GM12878 (cell line): ENCODE measurements around the gene RFFL. TPM values are rescaled to one million over a fixed set of nuclear protein-coding genes. Genes with fewer than 3 reads are reported as not detected.

Experiments used
- BHLHE40 ChIP-seq, 2 experiments: fragments of 450-650 bp in 1 of 2; IDR thresholded peaks; 2 replicates each; pipeline ENCODE4 v1.6.1; 2011 to 2017; ENCODE audit warnings: low read depth in 2 of 2, borderline replicate concordance in 1 of 2, improper control_type of control experiment in 1 of 2, low read length in 1 of 2, mild to moderate bottlenecking in 1 of 2
- CEBPB ChIP-seq, 2 experiments: fragments of 150-350 bp in 1 of 2; IDR thresholded peaks; 2 replicates each; pipeline ENCODE4 v1.6.1; 2012 to 2014; ENCODE audit warnings: low read depth in 2 of 2, low read length in 2 of 2, borderline replicate concordance in 1 of 2, inconsistent platforms in 1 of 2
- DPF2 ChIP-seq: fragments of 450-650 bp; IDR thresholded peaks from 2 replicates; pipeline ENCODE4 v1.6.1; 2017; ENCODE audit warnings: mild to moderate bottlenecking
- EGR1 ChIP-seq, 2 experiments: IDR thresholded peaks; 1 replicate in 1 of 2; 2 replicates in 1 of 2; pipeline ENCODE4 v1.6.1; 2011 to 2012; ENCODE audit warnings: low read depth in 2 of 2, low read length in 2 of 2, borderline replicate concordance in 1 of 2, mild to moderate bottlenecking in 1 of 2, moderate library complexity in 1 of 2
- IKZF1 ChIP-seq: fragments of 450-650 bp; conservative IDR thresholded peaks from 2 replicates; pipeline ENCODE4 v1.6.1; 2017; ENCODE audit warnings: antibody characterized with exemption, mild to moderate bottlenecking
- KAT2A ChIP-seq: conservative IDR thresholded peaks from 2 replicates; pipeline ENCODE4 v1.6.1; 2011; ENCODE audit warnings: low read depth, low read length; ENCODE audit not compliant: control insufficient read depth
- MYC ChIP-seq: IDR thresholded peaks from 2 replicates; pipeline ENCODE4 v1.6.1; 2011; ENCODE audit warnings: mild to moderate bottlenecking, low read length, moderate library complexity, inconsistent platforms; ENCODE audit not compliant: insufficient read depth, insufficient replicate concordance, insufficient read length, severe bottlenecking
- NBN ChIP-seq: fragments of 450-650 bp; IDR thresholded peaks from 2 replicates; pipeline ENCODE4 v1.6.1; 2016
- POU2F2 ChIP-seq: IDR thresholded peaks from 3 replicates; pipeline ENCODE4 v1.6.1; 2011; ENCODE audit warnings: low read depth, mild to moderate bottlenecking, low read length, borderline replicate concordance
- RUNX3 ChIP-seq: IDR thresholded peaks from 2 replicates; pipeline ENCODE4 v1.6.1; 2012; ENCODE audit warnings: low read length, inconsistent platforms
- SMAD1 ChIP-seq: fragments of 450-650 bp; IDR thresholded peaks from 2 replicates; pipeline ENCODE4 v1.6.1; 2018; ENCODE audit warnings: mild to moderate bottlenecking, low read depth; ENCODE audit not compliant: partially characterized antibody
- SREBF2 ChIP-seq: IDR thresholded peaks from 2 replicates; pipeline ENCODE4 v1.6.1; 2012; ENCODE audit warnings: mild to moderate bottlenecking, low read length
- STAT3 ChIP-seq: IDR thresholded peaks from 2 replicates; pipeline ENCODE4 v1.6.1; 2011; ENCODE audit warnings: low read depth, low read length, improper control_type of control experiment
- TCF3 ChIP-seq: IDR thresholded peaks from 2 replicates; pipeline ENCODE4 v1.6.1; 2012; ENCODE audit warnings: low read depth, mild to moderate bottlenecking, low read length, borderline replicate concordance; ENCODE audit not compliant: insufficient read depth
- WRNIP1 ChIP-seq: IDR thresholded peaks from 2 replicates; pipeline ENCODE4 v1.6.1; 2011; ENCODE audit warnings: low read depth, low read length, improper control_type of control experiment, borderline replicate concordance
- ZBED1 ChIP-seq: IDR thresholded peaks from 2 replicates; pipeline ENCODE4 v1.6.1; 2016; ENCODE audit warnings: borderline replicate concordance
- ZNF622 ChIP-seq: fragments of 450-650 bp; IDR thresholded peaks from 2 replicates; pipeline ENCODE4 v1.6.1; 2017; ENCODE audit warnings: mild to moderate bottlenecking, inconsistent platforms
- ZSCAN29 ChIP-seq: fragments of 450-650 bp; IDR thresholded peaks from 2 replicates; pipeline ENCODE4 v1.6.1; 2017; ENCODE audit warnings: mild to moderate bottlenecking, moderate library complexity
- polyA plus RNA-seq, 11 experiments: library from polyadenylated mRNA; depleted of rRNA in 4 of 11; unstranded in 6 of 11; stranded (reverse) in 5 of 11; fragments of >200 nt; fragmentation: Nextera tagmentation in 4 of 11; fragmentation: Illumina TruSeq in 1 of 11; extraction: Ambion mirVana in 4 of 11; extraction: Trizol in 1 of 11; gene quantifications; 1 replicate in 1 of 11; 2 replicates in 10 of 11; pipeline versions ENCODE4 v1.2.1 to v1.2.3, GENCODE V29; 2011 to 2016; ENCODE audit warnings: inconsistent platforms in 2 of 11, missing spikeins in 2 of 11, low read depth in 1 of 11
- total RNA-seq, 4 experiments: library from RNA; depleted of rRNA in 3 of 4; stranded (reverse); fragments of >200 nt in 3 of 4; fragmentation: Illumina TruSeq in 1 of 4; extraction: Trizol in 1 of 4; gene quantifications; 2 replicates each; pipeline versions ENCODE4 v1.2.1 to v1.2.3, GENCODE V29; 2013 to 2021
- TF ChIP-seq, protein P1 (sequence below): fragments of 450-650 bp; formaldehyde crosslinking; IDR thresholded peaks from 2 replicates; pipeline ENCODE4 v1.4.0; 2022; ENCODE audit warnings: mild to moderate bottlenecking, moderate library complexity
- TF ChIP-seq, protein P2 (sequence below): IDR thresholded peaks from 2 replicates; pipeline ENCODE4 v1.6.1; 2012; ENCODE audit warnings: low read depth, low read length, improper control_type of control experiment
- TF ChIP-seq, protein P3 (sequence below): fragments of 450-650 bp; IDR thresholded peaks from 2 replicates; pipeline ENCODE4 v1.6.1; 2017; ENCODE audit warnings: low read depth, mild to moderate bottlenecking, moderate library complexity
- TF ChIP-seq, protein P4 (sequence below): IDR thresholded peaks from 2 replicates; pipeline ENCODE4 v1.6.1; 2011; ENCODE audit warnings: borderline replicate concordance, low read depth, mild to moderate bottlenecking, moderate library complexity, mixed read lengths, low read length; ENCODE audit not compliant: insufficient read depth; ENCODE audit errors: extremely low read length
- TF ChIP-seq, protein P5 (sequence below): fragments of 450-650 bp; IDR thresholded peaks from 2 replicates; pipeline ENCODE4 v1.6.1; 2014; ENCODE audit warnings: mild to moderate bottlenecking

Gene RFFL
- total and polyA plus RNA-seq, 10 of the 15 experiments (the other 5 are each of a cell fraction or from before 2014, with no cell fraction given): 4.7 to 56.1 (median 26.9) TPM

DNA sequence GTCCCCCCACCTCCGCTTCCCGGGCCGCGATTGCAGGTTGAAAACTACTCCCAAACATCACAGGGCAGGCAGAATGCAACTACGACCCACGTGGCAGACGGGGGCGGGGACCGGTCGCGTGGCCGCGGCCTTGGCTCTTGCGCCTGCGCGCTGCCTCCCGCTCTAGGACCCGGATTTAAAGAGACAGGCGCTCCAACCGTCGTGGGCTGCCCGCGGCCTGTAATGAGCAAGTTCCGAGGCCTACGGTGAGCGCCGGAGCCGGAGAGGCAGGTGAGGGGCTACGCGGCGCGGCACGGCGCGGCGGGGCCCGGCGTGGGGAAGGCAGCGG, 83.2 kb downstream of the RFFL start, which contains the start of gene LIG3 (continued):
- TF ChIP-seq, protein P1, sequence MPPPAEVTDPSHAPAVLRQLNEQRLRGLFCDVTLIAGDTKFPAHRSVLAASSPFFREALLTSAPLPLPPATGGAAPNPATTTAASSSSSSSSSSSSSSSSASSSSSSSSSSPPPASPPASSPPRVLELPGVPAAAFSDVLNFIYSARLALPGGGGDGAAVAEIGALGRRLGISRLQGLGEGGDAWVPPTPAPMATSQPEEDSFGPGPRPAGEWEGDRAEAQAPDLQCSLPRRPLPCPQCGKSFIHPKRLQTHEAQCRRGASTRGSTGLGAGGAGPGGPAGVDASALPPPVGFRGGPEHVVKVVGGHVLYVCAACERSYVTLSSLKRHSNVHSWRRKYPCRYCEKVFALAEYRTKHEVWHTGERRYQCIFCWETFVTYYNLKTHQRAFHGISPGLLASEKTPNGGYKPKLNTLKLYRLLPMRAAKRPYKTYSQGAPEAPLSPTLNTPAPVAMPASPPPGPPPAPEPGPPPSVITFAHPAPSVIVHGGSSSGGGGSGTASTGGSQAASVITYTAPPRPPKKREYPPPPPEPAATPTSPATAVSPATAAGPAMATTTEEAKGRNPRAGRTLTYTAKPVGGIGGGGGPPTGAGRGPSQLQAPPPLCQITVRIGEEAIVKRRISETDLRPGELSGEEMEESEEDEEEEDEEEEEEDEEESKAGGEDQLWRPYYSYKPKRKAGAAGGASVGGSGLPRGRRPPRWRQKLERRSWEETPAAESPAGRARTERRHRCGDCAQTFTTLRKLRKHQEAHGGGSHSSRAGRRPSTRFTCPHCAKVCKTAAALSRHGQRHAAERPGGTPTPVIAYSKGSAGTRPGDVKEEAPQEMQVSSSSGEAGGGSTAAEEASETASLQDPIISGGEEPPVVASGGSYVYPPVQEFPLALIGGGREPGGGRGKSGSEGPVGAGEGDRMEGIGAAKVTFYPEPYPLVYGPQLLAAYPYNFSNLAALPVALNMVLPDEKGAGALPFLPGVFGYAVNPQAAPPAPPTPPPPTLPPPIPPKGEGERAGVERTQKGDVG (CRISPR knock-in tag): no peak
- TF ChIP-seq RUNX3: no peak
- TF ChIP-seq MYC: peak; percentile 67
- TF ChIP-seq, protein P2, sequence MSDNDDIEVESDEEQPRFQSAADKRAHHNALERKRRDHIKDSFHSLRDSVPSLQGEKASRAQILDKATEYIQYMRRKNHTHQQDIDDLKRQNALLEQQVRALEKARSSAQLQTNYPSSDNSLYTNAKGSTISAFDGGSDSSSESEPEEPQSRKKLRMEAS: peak; percentile 99
- no peak for TF ChIP-seq CEBPB (IDR thresholded peaks at IDR 0.05; ENCODE audit: borderline replicate concordance in 1 of 2, low read depth in 2 of 2, low read length in 2 of 2)
- TF ChIP-seq DPF2: no peak
- no peak for TF ChIP-seq NBN
- TF ChIP-seq STAT3: no peak
- TF ChIP-seq SMAD1: no peak
- 0 out of 2 replicates have a peak, but pooled peaks have one; percentile 11 for TF ChIP-seq TCF3
- no peak for TF ChIP-seq ZNF622
- TF ChIP-seq, protein P3, sequence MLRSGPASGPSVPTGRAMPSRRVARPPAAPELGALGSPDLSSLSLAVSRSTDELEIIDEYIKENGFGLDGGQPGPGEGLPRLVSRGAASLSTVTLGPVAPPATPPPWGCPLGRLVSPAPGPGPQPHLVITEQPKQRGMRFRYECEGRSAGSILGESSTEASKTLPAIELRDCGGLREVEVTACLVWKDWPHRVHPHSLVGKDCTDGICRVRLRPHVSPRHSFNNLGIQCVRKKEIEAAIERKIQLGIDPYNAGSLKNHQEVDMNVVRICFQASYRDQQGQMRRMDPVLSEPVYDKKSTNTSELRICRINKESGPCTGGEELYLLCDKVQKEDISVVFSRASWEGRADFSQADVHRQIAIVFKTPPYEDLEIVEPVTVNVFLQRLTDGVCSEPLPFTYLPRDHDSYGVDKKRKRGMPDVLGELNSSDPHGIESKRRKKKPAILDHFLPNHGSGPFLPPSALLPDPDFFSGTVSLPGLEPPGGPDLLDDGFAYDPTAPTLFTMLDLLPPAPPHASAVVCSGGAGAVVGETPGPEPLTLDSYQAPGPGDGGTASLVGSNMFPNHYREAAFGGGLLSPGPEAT: no peak
- TF ChIP-seq SREBF2: no peak
- TF ChIP-seq, protein P4, sequence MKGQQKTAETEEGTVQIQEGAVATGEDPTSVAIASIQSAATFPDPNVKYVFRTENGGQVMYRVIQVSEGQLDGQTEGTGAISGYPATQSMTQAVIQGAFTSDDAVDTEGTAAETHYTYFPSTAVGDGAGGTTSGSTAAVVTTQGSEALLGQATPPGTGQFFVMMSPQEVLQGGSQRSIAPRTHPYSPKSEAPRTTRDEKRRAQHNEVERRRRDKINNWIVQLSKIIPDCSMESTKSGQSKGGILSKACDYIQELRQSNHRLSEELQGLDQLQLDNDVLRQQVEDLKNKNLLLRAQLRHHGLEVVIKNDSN: peak; percentile 88
- TF ChIP-seq EGR1 (IDR thresholded peaks at IDR 0.05; ENCODE audit: borderline replicate concordance in 1 of 2, low read depth in 2 of 2, low read length in 2 of 2): peak in 1 of 2 experiments; percentile 87; a peak in 2 of 3 replicates
- no peak for TF ChIP-seq WRNIP1
- TF ChIP-seq, protein P5, sequence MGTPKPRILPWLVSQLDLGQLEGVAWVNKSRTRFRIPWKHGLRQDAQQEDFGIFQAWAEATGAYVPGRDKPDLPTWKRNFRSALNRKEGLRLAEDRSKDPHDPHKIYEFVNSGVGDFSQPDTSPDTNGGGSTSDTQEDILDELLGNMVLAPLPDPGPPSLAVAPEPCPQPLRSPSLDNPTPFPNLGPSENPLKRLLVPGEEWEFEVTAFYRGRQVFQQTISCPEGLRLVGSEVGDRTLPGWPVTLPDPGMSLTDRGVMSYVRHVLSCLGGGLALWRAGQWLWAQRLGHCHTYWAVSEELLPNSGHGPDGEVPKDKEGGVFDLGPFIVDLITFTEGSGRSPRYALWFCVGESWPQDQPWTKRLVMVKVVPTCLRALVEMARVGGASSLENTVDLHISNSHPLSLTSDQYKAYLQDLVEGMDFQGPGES: no peak
- TF ChIP-seq BHLHE40 (IDR thresholded peaks at IDR 0.05; ENCODE audit: borderline replicate concordance in 1 of 2, low read depth in 2 of 2, low read length in 1 of 2): peak; percentile 73 to 86
- no peak for TF ChIP-seq ZBED1
- no peak for TF ChIP-seq KAT2A
- peak; percentile 71; the same call in 1 of the 3 replicates for TF ChIP-seq POU2F2
- no peak for TF ChIP-seq IKZF1
- no peak for TF ChIP-seq ZSCAN29
